ENCODE data around the gene BANF2. TPM values are rescaled to one million over a fixed set of nuclear protein-coding genes. Genes with fewer than 3 reads are reported as not detected.

The BANF2 gene
- total and polyA plus RNA-seq, 5 donors: not detected

GRCh38 chr20:17682889-17683198 lies 16.9 kb upstream of the BANF2 start:
- DNase-seq (no peak), ATAC-seq (no peak)
- peak overlapping the region; percentile 77 for H3K27ac ChIP-seq (ENCODE audit: low read length)
- H3K4me3 ChIP-seq (ENCODE audit: low read length): peak overlapping the region; percentile 59
- 33% methylated on average over 10 of the region's 10 CpGs for WGBS
- H3K27me3 ChIP-seq (ENCODE audit: control insufficient read depth, insufficient read depth): no peaks in the 10 kb centered on the region
- no peaks in the 10 kb centered on the region for H3K9me3 ChIP-seq (ENCODE audit: control insufficient read depth, low read length)
- H3K4me1 ChIP-seq (ENCODE audit: control insufficient read depth, insufficient read depth, low read length): peaks cover 6% of the 10 kb centered on the region
- intact Hi-C loops (cut with DNase I): loop anchor here in 2 of 4 donors (10.0 kb wide), 1 partner anchor 122 kb away; no protein-coding TSS in a partner anchor

DNA sequence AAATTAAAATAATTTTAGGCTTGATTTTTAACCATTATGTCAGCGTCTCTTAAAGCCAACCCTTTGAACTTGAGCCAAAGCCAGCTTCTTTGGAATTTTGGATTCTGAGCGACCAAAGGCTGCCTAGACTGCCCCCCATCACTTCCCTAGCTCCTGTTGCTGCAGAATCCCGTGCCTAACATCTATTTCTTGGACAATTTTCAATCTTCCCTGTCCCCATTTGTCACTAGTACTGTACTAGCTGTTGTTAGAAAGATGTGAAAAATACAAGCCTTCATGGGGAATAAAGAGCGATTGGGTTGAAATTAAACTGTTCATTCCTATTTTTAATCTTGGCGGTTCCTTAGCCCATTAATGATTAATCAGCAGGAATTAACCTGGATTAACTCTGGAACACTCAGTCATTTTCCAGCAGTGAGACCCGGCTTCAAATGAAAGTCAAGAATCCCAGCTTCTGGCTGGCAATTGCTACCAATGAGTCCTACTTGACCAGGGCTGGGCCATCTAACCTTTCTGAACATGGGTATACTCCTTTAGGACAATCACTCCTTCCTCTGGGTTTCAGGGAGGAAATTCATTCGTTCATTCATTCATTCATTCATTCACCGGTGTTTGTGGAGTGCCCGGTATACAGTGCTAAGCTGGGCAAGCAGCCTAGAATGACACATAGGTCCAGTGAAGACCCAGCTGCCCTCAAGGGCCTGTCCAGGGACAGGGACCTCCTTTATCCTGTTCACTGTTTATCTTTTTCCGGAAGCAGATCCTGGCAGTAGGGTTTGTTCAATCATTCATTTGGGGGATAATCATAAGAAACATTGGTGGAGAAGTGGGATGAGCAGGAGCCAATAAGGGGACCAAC lies 16.3 kb upstream of the BANF2 start:
- Histone ChIP-seq H3K27me3 (ENCODE audit: control insufficient read depth, insufficient read depth) (no peaks in the 10 kb centered on the region), H3K4me3 (ENCODE audit: low read length) (no peak overlapping the region), H3K9me3 (ENCODE audit: control insufficient read depth, low read length) (no peaks in the 10 kb centered on the region), H3K27ac (ENCODE audit: low read length) (no peak overlapping the region), H3K4me1 (ENCODE audit: control insufficient read depth, insufficient read depth, low read length) (peaks cover 6% of the 10 kb centered on the region)
- intact Hi-C loops (cut with DNase I): loop anchor here in 2 of 4 donors (10.0 kb wide), 1 partner anchor 121 kb away; no protein-coding TSS in a partner anchor
- ATAC-seq (no peak), DNase-seq (no peak)
- 72% methylated on average over 10 of the region's 10 CpGs for WGBS

DNA sequence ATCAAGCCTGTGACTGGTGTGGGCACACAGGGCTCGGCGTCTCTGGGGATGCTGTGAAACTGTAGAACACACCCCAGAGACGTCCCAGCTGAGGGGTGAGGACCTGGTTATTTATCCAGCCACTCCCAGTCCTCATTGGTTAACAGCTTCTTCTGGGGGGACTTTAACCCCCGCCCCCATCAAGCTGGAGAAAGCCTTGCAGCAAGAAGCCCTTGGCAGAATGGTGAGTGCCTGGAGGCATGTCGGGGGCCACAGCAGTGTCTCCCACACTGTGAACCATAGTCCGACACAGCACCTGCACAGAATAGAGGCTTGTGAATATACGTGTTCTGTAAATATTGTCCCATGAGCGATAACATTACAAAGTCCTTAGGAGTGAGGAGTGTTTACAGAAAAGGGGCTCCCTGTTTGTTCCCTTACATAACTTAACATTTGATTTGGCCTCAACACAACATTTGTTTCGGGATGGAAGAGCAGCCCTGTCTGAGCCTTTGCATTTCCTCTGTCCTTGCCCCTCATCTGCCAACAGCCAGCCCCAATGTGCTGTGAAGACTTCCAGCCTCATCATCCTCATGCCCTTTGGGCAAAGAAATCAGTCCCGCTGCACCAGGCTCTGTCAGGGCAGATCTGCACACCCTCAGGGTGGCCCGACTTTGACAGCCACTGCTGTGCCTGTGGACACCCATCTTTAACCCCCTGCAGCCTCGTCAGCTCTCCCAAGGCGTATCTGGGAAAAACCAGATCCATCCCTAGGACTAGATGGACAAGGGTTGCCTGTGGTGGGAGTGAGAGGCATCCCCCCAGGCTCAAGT lies 15.5 kb upstream of the BANF2 start:
- Histone ChIP-seq H3K4me3 (ENCODE audit: low read length) (no peak overlapping the region), H3K4me1 (ENCODE audit: control insufficient read depth, insufficient read depth, low read length) (peaks cover 6% of the 10 kb centered on the region), H3K27ac (ENCODE audit: low read length) (no peak overlapping the region), H3K9me3 (ENCODE audit: control insufficient read depth, low read length) (no peaks in the 10 kb centered on the region), H3K27me3 (ENCODE audit: control insufficient read depth, insufficient read depth) (no peaks in the 10 kb centered on the region)
- no peak for ATAC-seq
- no peak for DNase-seq
- 79% methylated on average over 13 of the region's 13 CpGs for WGBS
- intact Hi-C loops (cut with DNase I): loop anchor here in 2 of 4 donors (10.0 kb wide), 1 partner anchor 121 kb away; no protein-coding TSS in a partner anchor

DNA sequence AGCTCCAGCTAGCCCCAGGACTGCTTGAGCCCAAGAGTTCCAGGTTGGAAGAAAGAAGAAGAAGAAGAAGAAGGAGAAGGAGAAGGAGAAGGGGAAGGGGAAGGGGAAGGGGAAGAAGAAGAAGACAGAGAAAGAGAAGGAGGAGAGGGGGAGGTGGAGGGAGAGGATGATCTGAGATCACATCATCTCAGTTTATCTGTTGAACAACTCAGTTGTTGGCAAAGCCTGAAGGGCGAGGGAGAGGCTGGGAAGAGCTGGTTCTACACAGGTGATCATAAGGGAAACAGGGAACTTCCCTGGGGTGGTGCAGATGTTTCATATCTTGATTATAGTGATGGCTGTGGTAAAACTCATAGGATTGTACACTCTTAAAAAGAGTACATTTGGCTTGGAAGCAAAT lies 14.6 kb upstream of the BANF2 start:
- H3K27me3 ChIP-seq (ENCODE audit: control insufficient read depth, insufficient read depth): no peaks in the 10 kb centered on the region
- ATAC-seq: no peak
- no peak for DNase-seq
- no peak overlapping the region for H3K27ac ChIP-seq (ENCODE audit: low read length)
- peaks cover 2% of the 10 kb centered on the region for H3K4me1 ChIP-seq (ENCODE audit: control insufficient read depth, insufficient read depth, low read length)
- H3K9me3 ChIP-seq (ENCODE audit: control insufficient read depth, low read length): no peaks in the 10 kb centered on the region
- 69% methylated on average over 1 of the region's 1 CpG for WGBS
- intact Hi-C loops (cut with DNase I): loop anchor here in 2 of 4 donors (10.0 kb wide), 1 partner anchor 120 kb away; no protein-coding TSS in a partner anchor
- no peak overlapping the region for H3K4me3 ChIP-seq (ENCODE audit: low read length)

GRCh38 chr20:17687800-17688199 lies 12.0 kb upstream of the BANF2 start:
- H3K4me1 ChIP-seq (ENCODE audit: control insufficient read depth, insufficient read depth, low read length): no peaks in the 10 kb centered on the region
- WGBS: 86% methylated on average over 3 of the region's 3 CpGs
- no peak for DNase-seq
- no peak overlapping the region for H3K27ac ChIP-seq (ENCODE audit: low read length)
- H3K27me3 ChIP-seq (ENCODE audit: control insufficient read depth, insufficient read depth): no peaks in the 10 kb centered on the region
- H3K9me3 ChIP-seq (ENCODE audit: control insufficient read depth, low read length): no peaks in the 10 kb centered on the region
- ATAC-seq: no peak
- no peak overlapping the region for H3K4me3 ChIP-seq (ENCODE audit: low read length)
- intact Hi-C loops (cut with DNase I): loop anchor here in 2 of 4 donors (10.0 kb wide), 1 partner anchor 117 kb away; no protein-coding TSS in a partner anchor

DNA sequence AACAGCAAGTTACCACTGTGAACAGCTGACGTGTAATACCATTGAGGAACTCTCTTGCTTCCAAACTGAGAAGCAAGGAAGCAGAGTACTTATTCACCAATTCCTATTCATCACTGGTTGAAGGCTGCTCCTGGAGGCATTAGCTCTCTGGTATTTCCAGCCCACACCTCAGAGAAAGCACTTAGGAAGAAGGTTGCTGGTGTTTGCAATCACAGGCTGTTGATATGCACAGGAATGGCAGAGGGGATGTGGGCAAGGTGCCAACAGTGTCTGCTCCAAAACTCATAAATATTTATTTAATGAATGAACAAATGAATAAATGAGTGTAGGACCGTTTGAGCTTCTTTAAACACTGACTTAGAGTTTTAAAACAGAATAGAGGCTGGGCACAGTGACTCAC lies 10.8 kb upstream of the BANF2 start:
- no peak overlapping the region for H3K27ac ChIP-seq (ENCODE audit: low read length)
- intact Hi-C loops (cut with DNase I): loop anchor here in 2 of 4 donors (10.0 kb wide), 1 partner anchor 116 kb away; no protein-coding TSS in a partner anchor
- H3K4me1 ChIP-seq (ENCODE audit: control insufficient read depth, insufficient read depth, low read length): no peaks in the 10 kb centered on the region
- no peaks in the 10 kb centered on the region for H3K9me3 ChIP-seq (ENCODE audit: control insufficient read depth, low read length)
- DNase-seq (no peak), ATAC-seq (no peak)
- 34% methylated on average over 2 of the region's 2 CpGs for WGBS
- no peak overlapping the region for H3K4me3 ChIP-seq (ENCODE audit: low read length)
- no peaks in the 10 kb centered on the region for H3K27me3 ChIP-seq (ENCODE audit: control insufficient read depth, insufficient read depth)

DNA sequence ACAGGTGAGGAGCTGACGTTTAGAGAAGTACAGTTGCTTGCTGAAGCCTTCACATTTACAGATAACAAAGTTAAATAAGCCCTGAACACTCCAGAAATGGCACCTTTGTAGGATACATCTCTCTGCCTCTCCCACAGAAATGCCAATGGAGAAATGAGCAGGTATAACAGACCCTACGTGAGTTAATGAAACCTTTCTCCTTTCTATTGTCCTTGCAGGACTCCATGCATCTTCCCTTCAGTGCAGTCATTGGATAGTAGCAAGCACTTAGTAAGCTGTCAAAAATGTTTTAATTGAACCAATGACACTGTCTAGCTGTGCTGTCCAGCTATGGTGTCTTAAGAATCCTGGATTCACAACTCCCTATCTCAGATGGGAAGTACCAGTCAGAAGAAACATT lies 9.6 kb upstream of the BANF2 start:
- ATAC-seq: no peak
- no peak for DNase-seq
- Histone ChIP-seq H3K4me1 (ENCODE audit: control insufficient read depth, insufficient read depth, low read length) (no peaks in the 10 kb centered on the region), H3K27ac (ENCODE audit: low read length) (no peak overlapping the region), H3K4me3 (ENCODE audit: low read length) (no peak overlapping the region), H3K9me3 (ENCODE audit: control insufficient read depth, low read length) (no peaks in the 10 kb centered on the region), H3K27me3 (ENCODE audit: control insufficient read depth, insufficient read depth) (no peaks in the 10 kb centered on the region)
- WGBS: 84% methylated on average over 2 of the region's 2 CpGs
- intact Hi-C loops (cut with DNase I): loop anchor here in 1 of 4 donors (10.0 kb wide), 1 partner anchor 195 kb away; no protein-coding TSS in a partner anchor

DNA sequence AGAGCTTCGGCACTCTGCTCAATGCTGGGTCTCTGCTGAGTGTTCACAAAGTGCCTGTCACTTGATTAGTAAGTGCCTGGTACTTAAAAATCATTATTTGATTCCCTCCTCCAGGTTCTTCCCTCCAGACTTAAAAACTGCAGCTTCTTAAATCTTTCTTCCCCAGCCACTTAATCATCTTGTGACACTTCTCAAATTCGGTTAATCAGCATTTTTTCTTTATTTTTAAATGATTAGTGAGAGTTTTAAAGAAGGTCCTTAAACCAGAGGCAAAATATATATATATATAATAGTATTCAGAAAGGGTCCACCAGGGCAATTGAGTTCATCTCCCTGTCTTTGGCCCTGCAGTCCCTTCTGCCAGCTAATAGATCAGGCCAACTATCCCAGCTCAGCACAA lies 8.0 kb upstream of the BANF2 start:
- H3K4me3 ChIP-seq (ENCODE audit: low read length): no peak overlapping the region
- WGBS: 73% methylated on average over 2 of the region's 2 CpGs
- no peaks in the 10 kb centered on the region for H3K4me1 ChIP-seq (ENCODE audit: control insufficient read depth, insufficient read depth, low read length)
- DNase-seq: no peak
- H3K27me3 ChIP-seq (ENCODE audit: control insufficient read depth, insufficient read depth): no peaks in the 10 kb centered on the region
- no peak for ATAC-seq
- no peaks in the 10 kb centered on the region for H3K9me3 ChIP-seq (ENCODE audit: control insufficient read depth, low read length)
- intact Hi-C loops (cut with DNase I): loop anchor here in 1 of 4 donors (10.0 kb wide), 1 partner anchor 193 kb away; no protein-coding TSS in a partner anchor
- no peak overlapping the region for H3K27ac ChIP-seq (ENCODE audit: low read length)

GRCh38 chr20:17693444-17694001 lies 6.2 kb upstream of the BANF2 start:
- no peaks in the 10 kb centered on the region for H3K9me3 ChIP-seq (ENCODE audit: control insufficient read depth, low read length)
- intact Hi-C loops (cut with DNase I): loop anchor here in 1 of 4 donors (10.0 kb wide), 1 partner anchor 191 kb away; no protein-coding TSS in a partner anchor
- no peaks in the 10 kb centered on the region for H3K27me3 ChIP-seq (ENCODE audit: control insufficient read depth, insufficient read depth)
- 71% methylated on average over 18 of the region's 18 CpGs for WGBS
- H3K4me1 ChIP-seq (ENCODE audit: control insufficient read depth, insufficient read depth, low read length): no peaks in the 10 kb centered on the region
- no peak overlapping the region for H3K4me3 ChIP-seq (ENCODE audit: low read length)
- ATAC-seq: no peak
- no peak for DNase-seq
- no peak overlapping the region for H3K27ac ChIP-seq (ENCODE audit: low read length)

GRCh38 chr20:17694767-17695166 lies 5.0 kb upstream of the BANF2 start:
- Histone ChIP-seq H3K4me3 (ENCODE audit: low read length) (no peak overlapping the region), H3K27me3 (ENCODE audit: control insufficient read depth, insufficient read depth) (no peaks in the 10 kb centered on the region), H3K9me3 (ENCODE audit: control insufficient read depth, low read length) (no peaks in the 10 kb centered on the region), H3K27ac (ENCODE audit: low read length) (no peak overlapping the region), H3K4me1 (ENCODE audit: control insufficient read depth, insufficient read depth, low read length) (no peaks in the 10 kb centered on the region)
- DNase-seq (no peak), ATAC-seq (no peak)
- WGBS: 83% methylated on average over 3 of the region's 3 CpGs
- intact Hi-C loops (cut with DNase I): loop anchor here in 1 of 4 donors (10.0 kb wide), 1 partner anchor 190 kb away; no protein-coding TSS in a partner anchor
